ENCODE data around the gene TMEM163.

TMEM163 gene

GRCh38 chr2:134558208-134558830 lies 160.5 kb downstream of the TMEM163 start:
- Histone ChIP-seq H3K4me2 (ENCODE audit: low read length) (no peak overlapping the region), H4K8ac (ENCODE audit: low read depth, low read length) (no peak overlapping the region), H3K36me3 (ENCODE audit: control insufficient read depth in 1 of 2, insufficient read depth in 2 of 2, low read length in 2 of 2) (no peaks in the 10 kb centered on the region), H2AK5ac (ENCODE audit: low read length) (no peak overlapping the region), H4K12ac (ENCODE audit: low read depth, low read length) (no peak overlapping the region), H3K18ac (ENCODE audit: low read length) (no peak overlapping the region), H2BK120ac (ENCODE audit: insufficient read depth, low read length, poor library complexity) (no peak overlapping the region), H3K79me1 (ENCODE audit: low read length) (no peaks in the 10 kb centered on the region), H3K4ac (ENCODE audit: low read depth, low read length) (no peak overlapping the region), H3K9ac (ENCODE audit: low read length) (no peak overlapping the region), H3K27me3 (ENCODE audit: insufficient read depth, low read length) (no peaks in the 10 kb centered on the region), H2BK5ac (ENCODE audit: low read depth, low read length, poor library complexity) (no peak overlapping the region), H2BK12ac (ENCODE audit: low read length) (no peak overlapping the region), H3K4me3 (ENCODE audit: low read depth, low read length) (no peak overlapping the region), H3K27ac (ENCODE audit: low read depth, low read length) (no peak overlapping the region), H3K14ac (ENCODE audit: low read length) (no peak overlapping the region), H3K9me3 (ENCODE audit: insufficient read depth, low read depth, low read length) (no peaks in the 10 kb centered on the region), H3K23ac (ENCODE audit: low read length) (no peak overlapping the region), H4K91ac (ENCODE audit: low read depth, low read length) (no peak overlapping the region), H2AFZ (ENCODE audit: insufficient read depth, low read length, poor library complexity) (no peak overlapping the region), H3K79me2 (ENCODE audit: control insufficient read depth, insufficient read depth, low read length, poor library complexity) (no peaks in the 10 kb centered on the region), H3K4me1 (ENCODE audit: control insufficient read depth in 1 of 2, insufficient read depth in 2 of 2, low read length in 2 of 2) (no peaks in the 10 kb centered on the region)
- DNase-seq = no peak
- no CpG with 5 or more reads among the region's 5 CpGs for WGBS (ENCODE audit: extremely low coverage, insufficient coverage, insufficient read length)

- no peak overlapping the region for H2AFZ ChIP-seq (ENCODE audit: insufficient read depth, low read length, poor library complexity)
- H3K9ac ChIP-seq (ENCODE audit: low read length) = no peak overlapping the region
- DNase-seq = peak in 1 of 2 donors; percentile 27
- H3K18ac ChIP-seq (ENCODE audit: low read length) = no peak overlapping the region
- no peak overlapping the region for H2BK12ac ChIP-seq (ENCODE audit: low read length)
- no peak overlapping the region for H4K91ac ChIP-seq (ENCODE audit: low read depth, low read length)
- no peaks in the 10 kb centered on the region for H3K27me3 ChIP-seq (ENCODE audit: insufficient read depth, low read length)
- no peak overlapping the region for H4K8ac ChIP-seq (ENCODE audit: low read depth, low read length)
- H2AK5ac ChIP-seq (ENCODE audit: low read length) = no peak overlapping the region
- H4K12ac ChIP-seq (ENCODE audit: low read depth, low read length) = no peak overlapping the region
- H3K23ac ChIP-seq (ENCODE audit: low read length) = peak overlapping the region; percentile 22
- no peaks in the 10 kb centered on the region for H3K36me3 ChIP-seq (ENCODE audit: control insufficient read depth in 1 of 2, insufficient read depth in 2 of 2, low read length in 2 of 2)
- no peak overlapping the region for H3K4me3 ChIP-seq (ENCODE audit: low read depth, low read length)
- H3K9me3 ChIP-seq (ENCODE audit: insufficient read depth, low read depth, low read length) = no peaks in the 10 kb centered on the region
- no peak overlapping the region for H3K27ac ChIP-seq (ENCODE audit: low read depth, low read length)
- H2BK120ac ChIP-seq (ENCODE audit: insufficient read depth, low read length, poor library complexity) = no peak overlapping the region
- WGBS (ENCODE audit: extremely low coverage, insufficient coverage, insufficient read length) = no CpG with 5 or more reads among the region's 6 CpGs
- H3K79me2 ChIP-seq (ENCODE audit: control insufficient read depth, insufficient read depth, low read length, poor library complexity) = no peaks in the 10 kb centered on the region
- H3K14ac ChIP-seq (ENCODE audit: low read length) = no peak overlapping the region
- H3K4me2 ChIP-seq (ENCODE audit: low read length) = no peak overlapping the region
- no peaks in the 10 kb centered on the region for H3K4me1 ChIP-seq (ENCODE audit: control insufficient read depth in 1 of 2, insufficient read depth in 2 of 2, low read length in 2 of 2)
- no peak overlapping the region for H3K4ac ChIP-seq (ENCODE audit: low read depth, low read length)
- H2BK5ac ChIP-seq (ENCODE audit: low read depth, low read length, poor library complexity) = no peak overlapping the region
- H3K79me1 ChIP-seq (ENCODE audit: low read length) = no peaks in the 10 kb centered on the region
Observed at GRCh38 chr2:134555411-134555810, 163.4 kb downstream of the TMEM163 start.

- no peak overlapping the region for H4K12ac ChIP-seq (ENCODE audit: low read depth, low read length)
- no peak overlapping the region for H2BK120ac ChIP-seq (ENCODE audit: insufficient read depth, low read length, poor library complexity)
- no peak for DNase-seq
- no peak overlapping the region for H2AFZ ChIP-seq (ENCODE audit: insufficient read depth, low read length, poor library complexity)
- H2BK12ac ChIP-seq (ENCODE audit: low read length) = no peak overlapping the region
- H4K91ac ChIP-seq (ENCODE audit: low read depth, low read length) = no peak overlapping the region
- H2AK5ac ChIP-seq (ENCODE audit: low read length) = no peak overlapping the region
- H3K4me2 ChIP-seq (ENCODE audit: low read length) = no peak overlapping the region
- no peaks in the 10 kb centered on the region for H3K27me3 ChIP-seq (ENCODE audit: insufficient read depth, low read length)
- no peak overlapping the region for H4K8ac ChIP-seq (ENCODE audit: low read depth, low read length)
- no peaks in the 10 kb centered on the region for H3K36me3 ChIP-seq (ENCODE audit: control insufficient read depth in 1 of 2, insufficient read depth in 2 of 2, low read length in 2 of 2)
- H2BK5ac ChIP-seq (ENCODE audit: low read depth, low read length, poor library complexity) = no peak overlapping the region
- H3K9me3 ChIP-seq (ENCODE audit: insufficient read depth, low read depth, low read length) = no peaks in the 10 kb centered on the region
- H3K79me2 ChIP-seq (ENCODE audit: control insufficient read depth, insufficient read depth, low read length, poor library complexity) = no peaks in the 10 kb centered on the region
- H3K23ac ChIP-seq (ENCODE audit: low read length) = no peak overlapping the region
- H3K14ac ChIP-seq (ENCODE audit: low read length) = no peak overlapping the region
- no peak overlapping the region for H3K18ac ChIP-seq (ENCODE audit: low read length)
- no CpG with 5 or more reads among the region's 7 CpGs for WGBS (ENCODE audit: extremely low coverage, insufficient coverage, insufficient read length)
- H3K27ac ChIP-seq (ENCODE audit: low read depth, low read length) = no peak overlapping the region
- H3K9ac ChIP-seq (ENCODE audit: low read length) = no peak overlapping the region
- peak overlapping the region; percentile 18 for H3K4me3 ChIP-seq (ENCODE audit: low read depth, low read length)
- H3K4ac ChIP-seq (ENCODE audit: low read depth, low read length) = no peak overlapping the region
- H3K4me1 ChIP-seq (ENCODE audit: control insufficient read depth in 1 of 2, insufficient read depth in 2 of 2, low read length in 2 of 2) = no peaks in the 10 kb centered on the region
- no peaks in the 10 kb centered on the region for H3K79me1 ChIP-seq (ENCODE audit: low read length)
Observed at GRCh38 chr2:134553657-134554056, 165.1 kb downstream of the TMEM163 start.

GRCh38 chr2:134550566-134551164 lies 168.1 kb downstream of the TMEM163 start:
- Histone ChIP-seq H3K4me3 (ENCODE audit: low read depth, low read length) (no peak overlapping the region), H3K4me1 (ENCODE audit: control insufficient read depth in 1 of 2, insufficient read depth in 2 of 2, low read length in 2 of 2) (no peaks in the 10 kb centered on the region), H3K79me1 (ENCODE audit: low read length) (no peaks in the 10 kb centered on the region), H3K14ac (ENCODE audit: low read length) (no peak overlapping the region), H3K79me2 (ENCODE audit: control insufficient read depth, insufficient read depth, low read length, poor library complexity) (no peaks in the 10 kb centered on the region), H3K36me3 (ENCODE audit: control insufficient read depth in 1 of 2, insufficient read depth in 2 of 2, low read length in 2 of 2) (no peaks in the 10 kb centered on the region), H2BK120ac (ENCODE audit: insufficient read depth, low read length, poor library complexity) (no peak overlapping the region), H3K23ac (ENCODE audit: low read length) (no peak overlapping the region), H3K27ac (ENCODE audit: low read depth, low read length) (no peak overlapping the region), H2AK5ac (ENCODE audit: low read length) (no peak overlapping the region), H4K91ac (ENCODE audit: low read depth, low read length) (no peak overlapping the region), H3K27me3 (ENCODE audit: insufficient read depth, low read length) (no peaks in the 10 kb centered on the region), H4K8ac (ENCODE audit: low read depth, low read length) (no peak overlapping the region), H2BK5ac (ENCODE audit: low read depth, low read length, poor library complexity) (no peak overlapping the region), H3K4ac (ENCODE audit: low read depth, low read length) (no peak overlapping the region), H2BK12ac (ENCODE audit: low read length) (no peak overlapping the region), H3K4me2 (ENCODE audit: low read length) (no peak overlapping the region), H3K9ac (ENCODE audit: low read length) (no peak overlapping the region), H3K9me3 (ENCODE audit: insufficient read depth, low read depth, low read length) (no peaks in the 10 kb centered on the region), H2AFZ (ENCODE audit: insufficient read depth, low read length, poor library complexity) (no peak overlapping the region), H4K12ac (ENCODE audit: low read depth, low read length) (no peak overlapping the region), H3K18ac (ENCODE audit: low read length) (no peak overlapping the region)
- DNase-seq = no peak
- no CpG with 5 or more reads among the region's 13 CpGs for WGBS (ENCODE audit: extremely low coverage, insufficient coverage, insufficient read length)
